Renal pelvis (tissue), 4 donors: ENCODE data around the gene PPP1R18. TPM values are rescaled to one million over a fixed set of nuclear protein-coding genes. Genes with fewer than 3 reads are reported as not detected.
A peak's percentile ranks its signal among the peaks of the same experiment; 100 is the strongest.

Experiments
- DNase-seq: peaks from one replicate; pipeline ENCODE4 v3.0.0-alpha.2; 2013
- polyA plus RNA-seq, 3 donors: library from polyadenylated mRNA; unstranded; fragments of 120-200 nt; gene quantifications; one replicate each; pipeline ENCODE4 v1.2.1, GENCODE V29; 2013; ENCODE audit not compliant: insufficient read length in 3 of 3

PPP1R18 gene
- polyA plus RNA-seq, 3 donors, result 33.7 to 42.6 (median 37.4) TPM

DNA sequence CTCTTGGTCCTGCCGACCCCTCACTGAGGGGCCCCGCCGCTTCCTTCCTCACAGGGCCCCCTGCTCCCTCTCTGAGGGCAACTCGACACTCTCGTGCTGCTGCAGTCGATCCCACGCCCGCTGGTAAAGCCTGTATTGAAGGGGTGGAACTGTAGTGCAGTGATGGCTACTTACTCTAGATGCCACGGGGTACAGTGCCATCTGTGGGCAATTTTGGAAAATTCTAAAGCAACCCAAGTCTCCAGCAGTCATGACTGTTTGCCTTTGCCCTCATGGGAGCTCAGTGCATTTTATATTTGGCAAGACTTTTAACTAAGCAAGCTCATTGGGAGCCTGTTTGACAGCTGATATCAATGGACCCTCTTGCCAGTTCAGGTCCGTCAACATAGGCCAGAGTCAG, 46.0 kb downstream of the PPP1R18 start:
- DNase-seq, result no peak

DNA sequence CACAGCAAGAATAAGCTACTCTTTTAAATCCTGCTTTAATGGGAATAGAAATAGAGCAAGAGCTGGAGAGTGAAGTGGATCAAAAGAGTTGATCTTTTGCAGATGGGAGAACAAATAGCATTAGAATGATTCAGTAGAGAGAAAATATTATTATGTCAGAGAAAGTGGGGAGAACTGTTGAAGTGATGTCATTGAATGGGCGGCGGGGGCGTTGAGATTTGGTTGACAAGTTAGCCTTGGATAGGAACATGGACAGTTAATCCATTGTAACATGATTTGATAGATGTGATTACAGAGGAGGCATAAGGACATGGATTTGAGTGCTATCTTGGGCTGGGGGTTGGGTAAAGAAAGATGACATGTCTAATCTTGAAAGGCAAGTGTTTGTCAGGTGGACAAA, 50.6 kb downstream of the PPP1R18 start:
- no peak for DNase-seq

DNA sequence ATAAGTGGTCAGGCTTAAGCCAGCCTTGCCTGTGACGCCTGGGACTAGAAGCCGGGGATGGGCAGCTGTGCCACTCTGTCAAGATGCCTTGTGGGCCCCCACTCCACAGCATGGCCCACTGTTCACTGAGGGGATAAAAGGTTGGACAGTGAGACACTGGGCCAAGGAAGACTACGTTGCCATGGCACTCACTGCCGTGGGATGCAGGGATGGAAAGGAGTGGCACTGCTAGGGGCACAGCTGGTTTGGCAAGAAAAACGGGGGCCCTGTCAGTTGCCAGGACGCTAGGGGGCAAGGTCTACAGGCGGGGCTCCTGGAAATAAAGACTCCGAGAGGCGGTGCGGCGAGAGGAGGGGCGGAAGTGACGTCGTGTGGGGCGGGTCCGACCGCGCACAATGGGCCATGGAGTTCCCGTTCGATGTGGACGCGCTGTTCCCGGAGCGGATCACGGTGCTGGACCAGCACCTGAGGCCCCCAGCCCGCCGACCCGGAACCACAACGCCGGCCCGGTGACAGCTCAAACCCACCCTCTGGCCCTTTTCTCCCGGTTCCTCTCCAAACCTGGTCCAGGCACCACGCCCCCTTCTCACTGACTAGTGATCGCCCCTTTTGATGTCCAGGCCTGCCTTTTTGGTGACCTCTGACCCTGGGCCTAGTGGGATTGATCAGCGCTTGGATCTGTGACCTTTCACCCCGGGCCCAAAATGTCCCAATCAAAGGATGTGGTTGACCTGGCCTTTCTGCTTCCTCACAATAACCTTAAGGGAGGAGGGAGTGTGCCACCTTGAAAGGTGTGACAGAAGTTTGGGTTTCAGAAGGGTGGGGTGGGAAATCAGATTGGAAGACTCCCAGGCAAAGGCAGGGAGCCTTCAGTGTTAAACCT, 59.7 kb downstream of the PPP1R18 start, which contains the start of gene ATAT1:
Gene ATAT1, plus strand, starts transcription at position 391 of the 883 bp plus-strand sequence.
- peak; percentile 85 for DNase-seq

Other genes starting within 250 kb of the PPP1R18 start
- gene HLA-E, start 197.1 kb downstream of the PPP1R18 start, polyA plus RNA-seq, result 100 to 1,000 TPM; 103 to 110 (median 106) TPM
- 100 to 1,000 TPM in 2 of 3 donors, 10 to 100 TPM in 1; 97.3 to 111 (median 102) TPM for gene GNL1, start 130.2 kb downstream of the PPP1R18 start, polyA plus RNA-seq
- gene PRR3, start 129.3 kb downstream of the PPP1R18 start, polyA plus RNA-seq, result 10 to 100 TPM; 29.2 to 37.4 (median 35.4) TPM
- 10 to 100 TPM; 69.3 to 77.9 (median 73.6) TPM for gene ABCF1, start 115.2 kb downstream of the PPP1R18 start, polyA plus RNA-seq
- 10 to 100 TPM; 53.5 to 62.5 (median 55.6) TPM for gene PPP1R10, start 69.4 kb downstream of the PPP1R18 start, polyA plus RNA-seq
- 10 to 100 TPM; 56.0 to 65.1 (median 62.2) TPM for gene MRPS18B, start 68.8 kb downstream of the PPP1R18 start, polyA plus RNA-seq
- gene ATAT1, start 59.8 kb downstream of the PPP1R18 start, polyA plus RNA-seq, result 10 to 100 TPM; 38.7 to 60.2 (median 59.4) TPM
- 10 to 100 TPM; 17.6 to 25.5 (median 22.9) TPM for gene C6orf136, start 39.5 kb downstream of the PPP1R18 start, polyA plus RNA-seq
- 10 to 100 TPM; 48.6 to 51.8 (median 50.0) TPM for gene DHX16, start 13.6 kb downstream of the PPP1R18 start, polyA plus RNA-seq
- gene NRM, start 4.3 kb upstream of the PPP1R18 start, polyA plus RNA-seq, result 10 to 100 TPM; 35.3 to 43.5 (median 39.7) TPM
- 10 to 100 TPM; 45.4 to 55.6 (median 53.0) TPM for gene MDC1, start 30.6 kb upstream of the PPP1R18 start, polyA plus RNA-seq
- 1,000 to 10,000 TPM; 1,096 to 1,335 (median 1,230) TPM for gene TUBB, start 33.7 kb upstream of the PPP1R18 start, polyA plus RNA-seq
- gene FLOT1, start 56.0 kb upstream of the PPP1R18 start, polyA plus RNA-seq, result 100 to 1,000 TPM; 138 to 144 (median 138) TPM
- gene IER3, start 57.9 kb upstream of the PPP1R18 start, polyA plus RNA-seq, result 10 to 100 TPM; 21.0 to 21.8 (median 21.2) TPM
- gene DDR1, start 197.9 kb upstream of the PPP1R18 start, polyA plus RNA-seq, result 100 to 1,000 TPM; 196 to 203 (median 201) TPM
- 10 to 100 TPM; 48.1 to 50.5 (median 48.9) TPM for gene GTF2H4, start 221.6 kb upstream of the PPP1R18 start, polyA plus RNA-seq
- gene VARS2, start 227.6 kb upstream of the PPP1R18 start, polyA plus RNA-seq, result 10 to 100 TPM; 45.6 to 64.7 (median 55.3) TPM
- 1 to 10 TPM in 2 of 3 donors, under 1 TPM in 1; 0.63 to 1.7 (median 1.2) TPM for gene SFTA2, start 245.5 kb upstream of the PPP1R18 start, polyA plus RNA-seq